Suppressor macrophage treated with lipopolysaccharide for 1 hour (primary cell): ENCODE results near the gene UNC5B.

Experiments used
- DNase-seq, 3 donors: peaks; one replicate each; pipeline ENCODE4 v3.0.0-alpha.2; 2020 to 2022

The UNC5B gene

GRCh38 chr10:71255808-71256660 is 43.7 kb downstream of the UNC5B start:
- DNase-seq: no peak

DNA sequence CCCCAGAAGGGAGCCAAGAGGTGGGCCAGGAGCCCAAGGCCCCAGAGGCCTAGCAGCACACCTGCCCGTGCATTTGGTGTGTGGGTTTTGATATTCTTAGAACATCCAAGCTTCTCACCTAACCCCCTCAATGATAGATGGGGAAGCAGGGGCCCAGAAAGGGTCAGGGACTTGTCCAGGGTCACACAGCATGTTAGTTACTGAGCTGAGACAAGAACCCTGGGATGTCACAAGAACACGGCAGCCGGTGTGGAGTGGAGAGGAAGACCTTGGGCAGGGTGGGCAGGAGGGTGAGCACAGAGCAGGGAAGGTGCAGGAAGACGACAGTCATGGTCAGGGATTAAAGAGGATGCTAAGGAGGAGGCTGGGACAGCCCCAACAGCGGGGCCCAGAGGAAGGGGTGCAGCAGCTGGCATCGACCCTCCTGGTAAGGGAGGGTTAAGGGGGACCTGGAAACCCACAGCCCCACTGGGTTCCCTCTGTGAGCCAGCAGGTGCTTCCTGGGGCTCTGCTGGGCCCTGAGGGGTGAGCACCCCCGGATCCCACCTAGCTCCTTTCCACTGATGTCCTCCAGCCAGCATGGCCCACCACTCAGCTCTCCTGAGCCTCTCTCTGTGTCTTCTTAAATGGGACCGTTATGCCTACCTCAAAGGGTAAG is 44.4 kb downstream of the UNC5B start:
- no peak for DNase-seq

- DNase-seq: no peak
Observed at GRCh38 chr10:71257319-71257997, 45.1 kb downstream of the UNC5B start.

DNA sequence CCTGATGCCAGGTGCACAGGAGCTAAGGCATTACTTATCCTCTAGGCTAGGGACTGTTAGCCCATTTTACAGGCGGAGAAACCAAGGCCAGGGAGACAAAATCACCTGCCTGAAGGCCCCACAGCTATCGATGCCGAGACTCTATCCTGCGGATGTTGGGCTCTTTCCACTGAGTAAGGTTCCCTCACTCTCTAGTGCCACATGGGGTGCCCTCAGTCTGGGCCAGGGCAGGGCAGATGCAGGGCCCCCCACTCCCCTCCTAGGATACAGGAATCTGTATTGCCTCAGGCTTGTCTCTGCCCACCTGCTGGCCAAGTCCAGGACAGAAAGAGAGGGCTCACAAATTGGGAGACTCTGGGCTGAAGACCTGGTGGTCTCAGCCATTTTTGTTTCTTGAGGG is 45.7 kb downstream of the UNC5B start:
- DNase-seq: no peak

DNA sequence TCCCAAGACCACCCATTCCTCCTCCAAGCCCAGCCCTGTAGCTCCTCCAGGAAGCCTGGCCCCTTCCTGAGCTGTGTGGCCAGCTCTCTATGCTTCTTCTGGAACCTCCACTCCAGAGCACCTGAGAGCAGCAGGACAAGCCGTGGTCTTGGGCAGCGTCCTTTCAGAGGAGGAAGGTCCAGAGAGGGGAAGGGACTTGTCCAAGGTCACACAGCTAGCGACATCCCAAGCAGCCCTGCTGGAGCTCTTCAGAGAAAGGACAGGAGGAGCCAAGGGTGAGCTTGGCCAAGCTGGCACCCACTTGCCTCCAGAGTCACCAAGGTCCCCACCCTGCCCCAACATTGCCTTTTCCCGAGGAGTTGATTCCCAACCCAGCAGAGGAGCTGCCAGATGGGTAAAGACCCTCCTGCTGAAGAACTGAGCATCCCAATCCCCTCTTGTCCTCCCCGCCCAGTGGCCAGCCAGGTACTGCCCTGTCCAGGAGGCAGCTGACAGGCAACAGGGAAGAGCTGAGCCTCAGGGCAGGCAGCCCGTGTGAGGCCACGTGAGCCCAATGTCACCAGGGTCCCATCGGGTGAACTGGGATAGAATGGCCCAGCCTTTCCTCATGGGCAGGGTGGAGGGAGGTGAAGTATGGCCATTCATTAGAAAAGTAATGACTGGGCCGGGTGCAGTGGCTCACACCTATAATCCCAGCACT is 46.2 kb downstream of the UNC5B start:
- DNase-seq: no peak

DNA sequence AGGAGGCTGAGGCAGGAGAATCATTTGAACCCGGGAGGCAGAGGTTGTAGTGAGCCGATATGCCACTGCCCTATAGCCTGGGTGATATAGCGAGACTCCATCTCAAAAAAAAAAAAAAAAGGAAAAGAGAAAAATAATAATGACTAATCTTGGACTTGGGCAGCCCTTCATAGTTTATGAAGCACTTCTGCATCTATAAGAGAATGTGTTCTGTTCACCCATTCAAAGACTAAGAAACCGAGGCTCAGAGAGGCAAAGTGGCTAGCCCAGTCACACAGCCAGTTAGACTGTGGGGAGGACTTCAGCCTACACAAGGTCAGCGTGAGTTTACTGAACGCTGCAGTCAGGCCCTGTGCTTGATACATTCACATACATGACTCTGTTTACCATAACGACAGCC is 46.9 kb downstream of the UNC5B start:
- DNase-seq: no peak

- DNase-seq: no peak
Observed at GRCh38 chr10:71259815-71260501, 47.6 kb downstream of the UNC5B start.

DNA sequence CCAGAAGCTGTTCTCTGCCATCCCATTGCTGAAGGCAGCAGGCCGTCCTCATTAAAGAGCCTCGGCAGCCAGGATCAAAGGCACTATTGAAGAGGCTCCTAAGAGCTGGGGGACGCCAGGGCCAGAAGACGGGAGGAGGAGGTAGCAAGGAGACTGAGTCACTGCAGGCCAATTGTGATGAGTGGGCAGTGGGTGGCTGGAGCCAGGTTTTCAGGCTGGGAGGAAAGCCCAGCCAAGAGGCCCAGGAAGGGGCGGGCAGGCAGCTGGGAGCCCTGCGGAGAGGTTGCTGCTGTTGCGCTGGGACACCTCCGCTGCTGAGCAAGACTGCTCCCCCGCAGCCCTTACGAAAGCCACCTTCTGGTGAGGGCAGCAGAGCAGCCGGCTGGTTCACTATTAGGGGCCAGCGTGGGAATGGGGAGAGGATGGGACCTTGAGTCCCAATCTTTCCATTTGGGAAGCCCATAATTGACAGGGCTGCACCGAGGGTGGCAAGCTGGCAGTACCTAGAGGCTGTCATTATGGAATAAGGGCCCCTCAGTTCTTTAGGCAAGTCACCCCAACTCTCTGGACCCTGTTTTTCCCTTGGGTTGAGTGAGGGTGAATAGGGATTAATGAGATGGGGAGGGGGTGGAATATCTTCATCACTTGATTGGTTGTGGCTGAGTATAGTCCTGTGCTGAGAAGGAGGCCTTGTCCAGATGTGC is 48.4 kb downstream of the UNC5B start:
- DNase-seq: no peak

GRCh38 chr10:71262027-71262426 is 49.7 kb downstream of the UNC5B start:
- DNase-seq: no peak

DNA sequence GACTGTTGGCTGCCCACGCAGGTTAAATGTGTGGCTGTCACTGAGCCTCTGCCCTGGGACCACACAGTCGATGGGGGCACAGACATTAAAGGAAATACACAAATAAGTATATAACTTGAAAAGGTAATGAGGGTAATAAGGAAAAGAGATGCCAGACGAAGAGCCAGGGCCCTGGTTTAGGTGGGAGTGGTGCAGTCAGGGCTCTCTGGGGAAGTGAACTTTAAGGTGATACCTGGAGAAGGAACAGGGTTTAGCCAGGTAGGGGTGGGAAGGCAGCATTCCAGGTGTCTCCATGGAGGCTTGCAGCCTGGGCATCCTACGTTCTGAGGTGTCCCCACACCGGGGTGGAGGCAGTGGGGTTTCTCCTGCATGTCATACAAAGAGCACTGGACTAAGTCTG is 50.4 kb downstream of the UNC5B start:
- no peak for DNase-seq

DNA sequence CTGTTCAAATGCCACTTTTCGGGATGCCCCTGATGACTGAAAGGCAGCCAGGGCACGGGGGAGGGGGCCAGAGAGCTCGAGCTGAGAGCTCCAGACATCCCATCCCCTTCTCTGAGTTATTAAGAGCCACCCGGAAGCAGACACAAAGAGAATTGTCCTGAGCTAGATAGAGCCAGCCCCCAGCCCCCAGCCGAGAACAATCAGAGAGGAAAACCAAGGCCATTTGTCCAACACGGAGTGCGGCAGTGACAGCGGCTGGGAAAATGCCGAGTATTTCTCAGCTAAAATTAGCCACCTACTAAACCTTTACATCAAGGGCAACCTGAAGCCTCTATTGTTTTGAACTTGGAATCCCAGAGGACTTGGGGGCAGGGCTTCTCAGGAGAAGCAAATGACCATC is 51.0 kb downstream of the UNC5B start:
- DNase-seq: no peak

DNA sequence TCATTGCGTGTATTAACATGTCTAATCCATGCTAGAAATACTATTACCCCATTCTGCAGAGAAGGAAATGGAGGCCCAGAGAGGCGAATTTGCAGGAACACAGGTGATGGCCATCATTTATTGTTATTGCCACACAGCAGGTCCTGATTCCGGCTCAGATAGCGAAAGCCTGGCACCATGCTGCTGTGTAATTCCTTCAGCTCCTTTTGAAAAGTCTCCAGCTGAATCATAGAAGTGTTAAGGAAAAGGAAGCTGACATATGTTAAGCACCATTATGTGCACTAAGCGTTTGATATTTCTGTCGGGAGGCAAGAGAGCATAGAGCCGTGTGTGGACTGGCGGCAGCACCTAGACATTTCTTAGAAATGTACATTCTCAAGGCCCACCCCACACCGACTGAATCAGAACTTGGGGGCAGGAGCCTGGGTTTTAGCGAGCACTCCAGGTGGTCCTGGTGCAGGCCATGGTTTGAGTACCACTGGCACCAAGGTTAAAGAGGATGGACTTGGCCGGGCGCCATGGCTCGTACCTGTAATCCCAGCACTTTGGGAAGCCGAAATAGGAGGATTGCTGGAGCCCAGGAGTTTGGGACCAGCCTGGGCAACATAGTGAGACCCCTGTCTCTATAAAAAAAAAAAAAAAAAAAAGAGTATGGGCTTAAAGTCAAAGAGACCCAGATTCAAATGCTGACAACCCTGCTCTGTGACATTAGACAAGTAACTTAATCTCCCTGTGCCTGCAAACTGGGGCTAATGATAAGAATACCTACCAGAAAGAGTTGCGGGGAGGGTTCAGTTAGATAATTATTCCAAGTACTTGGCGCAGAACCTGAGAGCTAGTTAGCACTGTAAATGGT is 52.2 kb downstream of the UNC5B start:
- no peak for DNase-seq

- no peak for DNase-seq
Observed at GRCh38 chr10:71265201-71265575, 52.8 kb downstream of the UNC5B start.

DNA sequence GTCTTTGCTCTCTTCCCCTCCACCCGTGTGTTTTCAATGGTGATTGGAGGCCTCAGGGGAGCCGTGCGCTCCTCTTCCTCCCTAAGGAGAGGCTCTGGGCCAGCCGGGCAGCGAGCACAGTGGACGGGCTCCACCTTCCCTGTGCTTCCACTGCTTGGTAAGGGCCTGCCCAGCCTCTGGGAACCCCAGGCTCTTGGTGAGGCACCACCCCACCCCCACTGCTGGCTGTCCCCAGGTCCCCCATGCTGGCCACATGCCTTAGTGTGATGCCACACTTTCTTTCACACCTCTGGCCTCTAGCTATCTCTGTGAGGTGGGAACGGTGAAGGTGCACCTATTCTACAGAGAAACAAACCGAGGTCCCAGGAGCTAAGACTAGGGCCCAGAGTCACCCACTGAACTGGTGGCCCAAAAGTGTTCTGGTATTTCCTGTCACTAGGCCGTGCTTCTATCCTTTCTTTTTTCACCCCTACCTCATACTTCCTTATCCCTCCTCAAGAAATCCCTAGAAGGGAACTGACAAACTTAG is 53.3 kb downstream of the UNC5B start:
- no peak for DNase-seq

DNA sequence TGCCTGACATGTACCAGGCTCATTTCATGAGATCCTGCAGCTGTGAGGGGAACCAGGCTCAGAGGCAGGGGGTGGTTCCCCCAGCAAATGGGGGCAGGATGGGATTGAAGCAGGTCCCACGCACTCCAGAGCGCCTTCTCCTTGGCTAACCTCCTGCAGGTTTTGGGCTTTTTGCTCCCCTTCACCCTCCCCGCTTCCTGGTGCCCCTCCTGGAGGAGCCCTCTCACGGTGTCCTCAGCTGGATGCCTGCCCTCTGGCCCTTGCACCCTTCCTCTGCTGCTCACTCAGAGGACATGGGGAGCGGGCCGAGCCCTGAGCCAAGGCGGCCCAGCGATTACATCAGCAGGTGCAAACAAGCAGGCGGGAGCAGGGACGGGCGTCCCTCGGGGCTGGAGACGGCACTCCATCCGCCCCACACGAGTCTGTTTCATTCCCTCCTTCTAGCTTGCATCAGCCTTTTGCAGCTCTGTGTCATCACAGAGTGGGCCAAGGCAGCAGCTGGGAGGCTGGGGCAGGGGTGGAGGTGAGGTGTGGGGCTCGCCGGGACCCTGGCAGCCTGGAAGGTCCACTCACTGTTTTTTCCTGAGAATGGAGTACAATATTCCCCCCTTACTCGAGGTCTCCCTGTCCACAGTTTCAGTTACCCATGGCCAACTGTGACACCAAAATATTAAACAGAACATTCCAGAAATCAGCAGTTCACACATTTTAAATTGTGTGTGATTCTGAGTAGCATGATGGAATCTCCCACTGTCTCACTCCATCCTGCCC is 54.0 kb downstream of the UNC5B start:
- no peak for DNase-seq

GRCh38 chr10:71266918-71267442 is 54.6 kb downstream of the UNC5B start:
- DNase-seq: no peak

DNA sequence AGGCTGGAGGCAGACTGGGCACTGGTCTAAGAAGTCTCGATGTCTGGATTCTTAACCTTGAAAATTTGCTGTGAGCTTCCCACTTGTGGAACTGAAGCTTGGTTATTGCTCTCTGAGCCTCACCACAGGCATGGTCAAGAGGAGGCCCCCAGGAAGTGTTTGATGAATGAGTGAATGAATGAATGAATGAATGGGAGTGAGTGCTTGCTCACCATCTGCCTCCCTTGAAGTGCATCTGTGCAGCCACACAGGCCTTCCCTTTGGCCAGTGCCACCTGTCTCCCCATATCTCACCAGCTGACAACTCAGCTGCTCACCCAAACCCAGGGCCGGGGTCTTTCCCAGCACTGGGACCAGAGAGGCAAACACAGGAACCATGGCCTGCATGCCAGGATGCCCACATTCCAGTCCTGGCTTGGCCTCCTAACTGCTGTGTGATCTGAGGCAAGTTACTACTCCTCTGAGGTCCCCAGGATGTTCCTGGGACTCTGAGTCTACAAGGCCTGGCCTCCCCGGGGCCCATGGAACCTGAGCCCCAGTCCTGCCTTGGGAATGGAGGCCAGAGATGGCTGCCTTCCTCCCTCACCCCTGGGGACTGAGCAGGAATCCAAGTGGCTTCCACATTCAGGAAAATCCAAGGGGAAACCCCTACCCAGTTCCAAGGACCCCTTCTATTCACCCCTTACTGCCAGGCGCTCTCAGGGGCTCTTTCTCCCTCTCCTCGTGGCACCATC is 55.3 kb downstream of the UNC5B start:
- DNase-seq: no peak

DNA sequence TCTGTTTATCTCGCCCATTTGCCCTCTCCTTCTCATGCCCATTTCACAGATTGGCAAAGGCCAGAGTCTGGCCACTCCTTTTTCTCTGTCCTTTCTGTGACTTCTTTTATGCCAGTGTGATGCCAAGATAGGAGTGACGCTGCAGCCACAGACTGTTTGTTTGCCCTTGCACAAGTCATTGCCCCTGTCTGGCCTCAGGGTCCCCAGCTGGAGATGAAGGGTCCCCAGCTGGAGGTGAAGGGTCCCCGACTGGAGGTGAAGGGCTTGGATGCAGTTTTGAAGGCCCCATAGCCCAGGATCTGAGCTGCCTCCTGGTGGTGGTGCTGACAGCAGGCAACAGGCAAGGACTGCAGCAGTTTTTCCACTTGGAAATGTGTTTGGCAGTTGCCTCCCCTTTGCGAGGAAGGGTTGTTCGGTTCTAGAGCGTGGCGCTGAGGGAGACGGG is 55.9 kb downstream of the UNC5B start:
- no peak for DNase-seq

DNA sequence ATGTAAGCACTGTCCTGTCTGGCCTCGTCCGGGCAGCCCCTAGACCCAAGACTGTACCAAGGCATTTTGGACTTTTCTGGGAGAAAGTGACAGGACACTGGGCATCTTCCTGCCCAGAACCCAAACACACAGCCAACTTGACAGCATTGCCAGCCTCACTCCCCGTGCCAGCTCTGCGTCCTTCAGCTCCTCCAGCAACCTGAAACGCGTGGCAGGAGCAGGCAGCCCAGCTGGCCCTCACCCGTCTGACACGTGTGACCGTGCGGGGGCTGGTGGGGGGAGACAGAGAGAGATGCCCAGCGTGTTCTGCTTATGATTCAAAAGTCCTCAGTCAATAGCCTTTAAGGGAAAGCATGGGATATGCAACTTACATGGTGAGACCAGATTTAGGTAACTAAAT is 56.4 kb downstream of the UNC5B start:
- no peak for DNase-seq
